GM23248 (cell line): ENCODE measurements around the gene GNA14. TPM values are rescaled to one million over a fixed set of nuclear protein-coding genes. Genes with fewer than 3 reads are reported as not detected.
A peak's percentile ranks its signal among the peaks of the same experiment; 100 is the strongest.
"Not testable (repeated sequence)": the region's sequence is repeated elsewhere in the genome, so short reads cannot be mapped to it uniquely, and the experiment has no call there.

Experiments
- DNase-seq: peaks from one replicate; pipeline ENCODE4 v3.0.0-alpha.2; 2015
- H2AFZ ChIP-seq: fragments of 200-600 bp; sonication (generic); 2 replicates; pipeline ENCODE4 v1.6.1; 2016; ENCODE audit warnings: antibody characterized with exemption
- H3F3A ChIP-seq: fragments of 200-600 bp; sonication (generic); 2 replicates; pipeline ENCODE4 v1.6.1; 2016; ENCODE audit warnings: mild to moderate bottlenecking, antibody characterized with exemption, mixed run types; ENCODE audit not compliant: insufficient read depth
- H3K27ac ChIP-seq: fragments of 200-600 bp; sonication (generic); 2 replicates; pipeline ENCODE4 v1.5.1; 2016; ENCODE audit warnings: mild to moderate bottlenecking
- H3K27me3 ChIP-seq: fragments of 200-600 bp; sonication (generic); replicated peaks from 2 replicates; pipeline ENCODE4 v1.6.1; 2016; ENCODE audit warnings: mild to moderate bottlenecking; ENCODE audit not compliant: insufficient read depth
- H3K36me3 ChIP-seq: fragments of 200-600 bp; sonication (generic); 2 replicates; pipeline ENCODE4 v1.6.1; 2016; ENCODE audit warnings: low read depth, mild to moderate bottlenecking
- H3K4me1 ChIP-seq: fragments of 200-600 bp; sonication (generic); 2 replicates; pipeline ENCODE4 v1.6.1; 2016; ENCODE audit warnings: mild to moderate bottlenecking; ENCODE audit not compliant: insufficient read depth
- H3K4me2 ChIP-seq: fragments of 200-600 bp; sonication (generic); one replicate; pipeline ENCODE4 v1.6.1; 2016; ENCODE audit warnings: mild to moderate bottlenecking; ENCODE audit not compliant: unreplicated experiment
- H3K4me3 ChIP-seq: fragments of 200-600 bp; sonication (generic); 2 replicates; pipeline ENCODE4 v1.5.1; 2016; ENCODE audit warnings: mild to moderate bottlenecking
- H3K79me2 ChIP-seq: fragments of 200-600 bp; sonication (generic); 2 replicates; pipeline ENCODE4 v1.6.1; 2016; ENCODE audit warnings: mild to moderate bottlenecking; ENCODE audit not compliant: insufficient read depth
- H3K9ac ChIP-seq: fragments of 200-600 bp; sonication (generic); 2 replicates; pipeline ENCODE4 v1.6.1; 2016; ENCODE audit warnings: mild to moderate bottlenecking
- H3K9me2 ChIP-seq: fragments of 200-600 bp; sonication (generic); 2 replicates; pipeline ENCODE4 v1.6.1; 2016; ENCODE audit warnings: mixed run types, mild to moderate bottlenecking, moderate library complexity; ENCODE audit not compliant: insufficient read depth
- H3K9me3 ChIP-seq: fragments of 200-600 bp; sonication (generic); one replicate; pipeline ENCODE4 v1.6.1; 2017; ENCODE audit warnings: low read depth
- H4K20me1 ChIP-seq: fragments of 200-600 bp; sonication (generic); 2 replicates; pipeline ENCODE4 v1.6.0; 2016; ENCODE audit not compliant: insufficient read depth
- EZH2 ChIP-seq: fragments of 200-600 bp; sonication (generic); IDR thresholded peaks from 2 replicates; pipeline ENCODE4 v1.6.1; 2018; ENCODE audit warnings: antibody characterized with exemption, mild to moderate bottlenecking; ENCODE audit not compliant: insufficient read depth, poor library complexity, severe bottlenecking
- EZH2phosphoT487 ChIP-seq: fragments of 200-600 bp; sonication (generic); IDR thresholded peaks from 2 replicates; pipeline ENCODE4 v1.6.1; 2018; ENCODE audit warnings: antibody characterized with exemption, moderate library complexity, mild to moderate bottlenecking, low read depth; ENCODE audit not compliant: insufficient read depth
- WGBS, 2 experiments: methylation state at CpG; one replicate each; pipeline ENCODE4 v1.1.6; 2015 to 2017; ENCODE audit warnings: low lambda C conversion rate in 2 of 2, low coverage in 1 of 2; ENCODE audit errors: missing lambda C conversion rate in 2 of 2; 5-methylcytosine and 5-hydroxymethylcytosine counted together
- in situ Hi-C: fragments of 300-500 bp; cut with MboI; formaldehyde crosslinking; loops from 2 replicates; pipeline ENCODE4 v1.15.0; 2020
- polyA plus RNA-seq: library from polyadenylated mRNA; unstranded; fragments of >200 nt; fragmentation: Nextera tagmentation; extraction: Ambion mirVana; gene quantifications from 2 replicates; pipeline ENCODE4 v1.2.1, GENCODE V29; 2016
- total RNA-seq: library from RNA; depleted of rRNA; stranded (reverse); fragments of >200 nt; shearing (Covaris generic); gene quantifications from 2 replicates; pipeline ENCODE4 v1.2.3, GENCODE V29; 2014

Gene GNA14
- total and polyA plus RNA-seq, 2 experiments from 2014 or later = 0.11 to 0.24 TPM

DNA sequence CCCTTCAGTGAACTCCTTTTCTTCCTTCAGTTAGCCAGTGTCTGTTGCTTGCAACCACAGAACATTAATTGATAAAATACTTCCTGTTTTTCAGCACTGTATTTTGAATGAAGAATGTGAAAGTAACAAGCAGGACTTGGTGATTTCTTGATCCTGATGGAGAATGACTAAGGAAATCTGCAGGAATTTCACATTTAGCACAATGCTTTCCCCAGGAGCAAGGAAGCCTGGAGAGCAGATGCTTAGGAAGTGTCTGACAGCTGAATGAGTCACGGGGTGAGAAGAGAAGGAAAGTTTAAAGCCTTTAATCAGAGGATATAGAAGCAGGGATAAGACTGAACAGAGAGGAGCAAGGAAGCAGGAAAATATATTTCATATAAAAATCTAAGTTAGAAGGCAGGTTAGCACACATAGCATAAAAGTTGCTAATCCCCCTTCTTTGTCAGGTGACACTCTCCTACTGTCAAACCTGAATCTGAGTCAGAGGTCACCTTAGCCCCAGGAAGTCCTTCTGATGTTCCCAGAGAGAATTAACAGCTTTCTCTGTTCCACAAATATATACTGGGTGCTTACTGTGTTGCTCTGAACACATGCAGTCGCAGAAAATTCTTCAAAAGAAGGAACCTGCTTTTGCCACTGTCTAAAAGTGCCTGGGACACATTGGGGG, 59.7 kb downstream of the GNA14 start:
- TF ChIP-seq EZH2 (no peak), EZH2phosphoT487 (no peak)
- H3K9ac ChIP-seq = no peak overlapping the region
- DNase-seq = peak; percentile 90
- no peaks in the 10 kb centered on the region for H3K9me2 ChIP-seq
- H3K27ac ChIP-seq = no peak overlapping the region
- H3F3A ChIP-seq = peaks cover 13% of the 10 kb centered on the region
- in situ Hi-C loops = no loop called here
- no peaks in the 10 kb centered on the region for H3K9me3 ChIP-seq
- no peaks in the 10 kb centered on the region for H4K20me1 ChIP-seq
- 0 out of 2 replicates have a peak, but pooled peaks cover 3% of the 10 kb centered on the region for H3K27me3 ChIP-seq
- H3K79me2 ChIP-seq = no peaks in the 10 kb centered on the region
- H2AFZ ChIP-seq = no peak overlapping the region
- no peaks in the 10 kb centered on the region for H3K36me3 ChIP-seq
- H3K4me2 ChIP-seq = peak overlapping the region; percentile 43
- 19 to 32% methylated on average over 2 of the region's 2 CpGs for WGBS, 2 experiments
- no peak overlapping the region for H3K4me3 ChIP-seq
- peaks cover 10% of the 10 kb centered on the region for H3K4me1 ChIP-seq

DNA sequence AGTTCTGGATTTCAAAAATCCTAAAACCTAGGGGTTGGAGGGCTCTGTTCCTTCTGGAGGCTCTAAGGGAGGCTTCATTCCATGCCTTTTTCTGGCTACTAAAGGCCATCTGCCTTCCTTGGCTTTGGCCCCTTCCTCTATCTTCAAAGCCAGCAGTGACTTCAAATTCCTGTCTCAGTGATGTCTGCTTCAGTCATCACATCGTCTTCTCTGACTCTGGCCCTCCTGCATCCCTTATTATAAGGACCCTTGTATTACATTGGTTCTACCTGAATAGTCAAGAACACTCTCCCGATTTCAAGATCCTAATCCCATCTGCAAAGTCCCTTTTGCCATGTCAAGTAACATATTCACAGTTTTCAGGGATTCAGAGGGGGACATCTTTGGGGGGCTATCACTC, 60.3 kb downstream of the GNA14 start:
- Histone ChIP-seq H3K79me2 (no peaks in the 10 kb centered on the region), H3K9me2 (no peaks in the 10 kb centered on the region), H2AFZ (no peak overlapping the region), H4K20me1 (no peaks in the 10 kb centered on the region), H3K9ac (no peak overlapping the region), H3K9me3 (no peaks in the 10 kb centered on the region), H3K4me3 (no peak overlapping the region), H3K4me1 (peaks cover 10% of the 10 kb centered on the region), H3F3A (peaks cover 13% of the 10 kb centered on the region), H3K4me2 (peak overlapping the region; percentile 43), H3K27me3 (0 out of 2 replicates have a peak, but pooled peaks cover 7% of the 10 kb centered on the region), H3K36me3 (no peaks in the 10 kb centered on the region), H3K27ac (no peak overlapping the region)
- TF ChIP-seq EZH2 = no peak
- TF ChIP-seq EZH2phosphoT487 = no peak
- WGBS, 2 experiments = 24% methylated on average over 2 of the region's 2 CpGs
- in situ Hi-C loops = no loop called here
- DNase-seq = no peak

DNA sequence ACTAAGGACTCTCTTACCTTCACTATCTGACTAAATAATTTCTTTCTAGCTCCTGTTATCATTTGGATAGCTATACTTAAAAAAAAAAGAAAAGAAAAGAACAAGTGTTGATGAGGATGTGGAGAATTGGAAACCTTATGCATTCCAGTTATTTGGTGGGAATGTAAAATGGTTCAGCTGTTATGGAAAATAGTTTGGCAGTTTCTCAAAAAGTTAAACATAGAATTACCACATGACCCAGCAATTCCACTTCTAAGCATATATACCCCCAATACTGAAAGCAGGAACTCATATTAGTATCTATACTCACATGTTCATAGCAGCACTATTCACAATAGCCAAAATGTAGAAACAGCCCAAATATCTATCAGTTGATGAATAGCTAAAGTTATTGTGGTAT, 61.1 kb downstream of the GNA14 start:
- Histone ChIP-seq H3K9me3 (no peaks in the 10 kb centered on the region), H3K9ac (no peak overlapping the region), H4K20me1 (no peaks in the 10 kb centered on the region), H3K79me2 (no peaks in the 10 kb centered on the region), H2AFZ (no peak overlapping the region), H3K27me3 (0 out of 2 replicates have a peak, but pooled peaks cover 7% of the 10 kb centered on the region), H3F3A (peaks cover 13% of the 10 kb centered on the region), H3K4me1 (peaks cover 10% of the 10 kb centered on the region), H3K9me2 (no peaks in the 10 kb centered on the region), H3K36me3 (no peaks in the 10 kb centered on the region), H3K4me3 (no peak overlapping the region), H3K4me2 (no peak overlapping the region), H3K27ac (no peak overlapping the region)
- in situ Hi-C loops = no loop called here
- TF ChIP-seq EZH2 (no peak), EZH2phosphoT487 (no peak)
- DNase-seq = no peak

DNA sequence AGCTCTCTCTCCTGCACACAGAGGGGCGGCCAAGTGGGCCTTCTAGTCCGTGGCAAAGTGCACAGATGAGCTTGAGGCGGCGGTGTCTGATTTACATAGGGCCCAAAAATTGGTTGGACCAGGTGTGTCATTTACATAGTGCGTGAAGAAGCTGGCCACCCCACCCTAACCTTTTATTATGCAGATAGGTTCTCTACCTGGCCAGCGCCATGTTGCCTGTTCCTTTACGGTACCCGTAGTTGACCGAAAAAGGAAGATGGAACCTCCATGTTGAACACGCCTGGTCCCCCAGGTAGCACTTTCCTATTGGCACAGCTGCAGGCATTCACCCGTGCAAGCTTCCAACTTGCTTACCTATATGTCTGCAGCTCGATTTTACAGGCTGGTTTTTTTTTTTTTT, 61.5 kb downstream of the GNA14 start:
- Histone ChIP-seq H2AFZ (no peak overlapping the region), H3K27me3 (0 out of 2 replicates have a peak, but pooled peaks cover 7% of the 10 kb centered on the region), H3K4me1 (peaks cover 10% of the 10 kb centered on the region), H3K27ac (no peak overlapping the region), H3F3A (peaks cover 13% of the 10 kb centered on the region), H3K9ac (no peak overlapping the region), H3K9me2 (no peaks in the 10 kb centered on the region), H3K9me3 (no peaks in the 10 kb centered on the region), H4K20me1 (no peaks in the 10 kb centered on the region), H3K79me2 (no peaks in the 10 kb centered on the region), H3K4me3 (no peak overlapping the region), H3K4me2 (no peak overlapping the region), H3K36me3 (no peaks in the 10 kb centered on the region)
- DNase-seq = no peak
- in situ Hi-C loops = no loop called here
- TF ChIP-seq EZH2phosphoT487 (no peak), EZH2 (no peak)
- 87 to 94% methylated on average over 12 of the region's 12 CpGs for WGBS, 2 experiments

DNA sequence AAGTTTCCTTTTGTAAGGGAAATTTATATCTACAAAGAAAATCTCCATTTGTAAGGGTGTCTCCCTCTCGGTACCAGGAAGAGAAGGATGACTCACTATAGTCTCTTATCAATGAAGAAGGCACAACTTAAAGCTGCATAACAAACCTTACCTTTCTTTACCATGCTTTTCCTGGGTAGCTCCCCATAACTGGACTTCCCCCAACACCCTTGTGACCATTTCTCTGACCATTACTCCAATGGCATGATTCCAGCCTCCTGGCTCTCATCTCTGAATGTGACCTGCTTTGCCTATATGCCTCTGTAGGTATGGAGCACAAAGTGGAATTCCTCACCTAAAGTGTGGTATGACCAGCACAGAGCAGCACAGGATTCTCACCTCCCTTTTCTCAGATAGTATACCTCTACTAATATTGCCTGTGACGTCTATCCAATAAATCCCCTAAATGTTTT, 62.8 kb downstream of the GNA14 start:
- no peak overlapping the region for H3K4me2 ChIP-seq
- peaks cover 10% of the 10 kb centered on the region for H3K4me1 ChIP-seq
- H3K9me2 ChIP-seq = no peaks in the 10 kb centered on the region
- no peak for DNase-seq
- H2AFZ ChIP-seq = no peak overlapping the region
- 0 out of 2 replicates have a peak, but pooled peaks cover 7% of the 10 kb centered on the region for H3K27me3 ChIP-seq
- peaks cover 13% of the 10 kb centered on the region for H3F3A ChIP-seq
- no peaks in the 10 kb centered on the region for H3K9me3 ChIP-seq
- no peak for TF ChIP-seq EZH2
- TF ChIP-seq EZH2phosphoT487 = no peak
- no peaks in the 10 kb centered on the region for H4K20me1 ChIP-seq
- 44 to 45% methylated on average over 2 of the region's 2 CpGs for WGBS, 2 experiments
- H3K36me3 ChIP-seq = no peaks in the 10 kb centered on the region
- no peak overlapping the region for H3K4me3 ChIP-seq
- no peak overlapping the region for H3K27ac ChIP-seq
- in situ Hi-C loops = no loop called here
- no peak overlapping the region for H3K9ac ChIP-seq
- no peaks in the 10 kb centered on the region for H3K79me2 ChIP-seq

DNA sequence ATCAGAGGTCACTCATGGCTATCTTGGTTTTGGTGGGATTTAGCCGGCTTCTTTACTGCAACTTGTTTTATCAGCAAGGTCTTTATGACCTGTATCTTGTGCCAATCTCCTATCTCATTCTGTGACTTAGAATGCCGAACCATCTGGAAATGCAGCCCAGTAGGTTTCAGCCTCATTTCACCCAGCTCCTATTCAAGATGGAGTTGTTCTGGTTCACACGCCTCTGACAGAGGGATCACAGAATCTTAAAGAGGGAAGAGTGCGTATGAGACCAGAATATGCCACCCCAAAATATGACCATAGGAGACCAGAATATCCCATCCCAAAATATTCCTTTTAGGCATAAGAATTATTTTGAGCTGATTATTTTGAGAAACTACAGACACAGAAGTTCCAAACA, 63.2 kb downstream of the GNA14 start:
- H3K4me1 ChIP-seq, DNase-seq, H3K9me2 ChIP-seq, H3K27ac ChIP-seq, H2AFZ ChIP-seq, H4K20me1 ChIP-seq, H3K4me3 ChIP-seq, H3K27me3 ChIP-seq, H3K9me3 ChIP-seq, H3K4me2 ChIP-seq, H3K9ac ChIP-seq, in situ Hi-C loops, H3K79me2 ChIP-seq, H3K36me3 ChIP-seq: not testable (repeated sequence)
- H3F3A ChIP-seq = peaks cover 13% of the 10 kb centered on the region
- 77 to 84% methylated on average over 4 of the region's 4 CpGs for WGBS, 2 experiments
